ENCODE results near the gene TAPT1. TPM values are rescaled to one million over a fixed set of nuclear protein-coding genes. Genes with fewer than 3 reads are reported as not detected.
A peak's percentile ranks its signal among the peaks of the same experiment; 100 is the strongest.
"Not testable (repeated sequence)": the region's sequence is repeated elsewhere in the genome, so short reads cannot be mapped to it uniquely, and the experiment has no call there.

Gene TAPT1
- total RNA-seq, 1 experiment from 2014 or later, result 48.6 TPM

DNA sequence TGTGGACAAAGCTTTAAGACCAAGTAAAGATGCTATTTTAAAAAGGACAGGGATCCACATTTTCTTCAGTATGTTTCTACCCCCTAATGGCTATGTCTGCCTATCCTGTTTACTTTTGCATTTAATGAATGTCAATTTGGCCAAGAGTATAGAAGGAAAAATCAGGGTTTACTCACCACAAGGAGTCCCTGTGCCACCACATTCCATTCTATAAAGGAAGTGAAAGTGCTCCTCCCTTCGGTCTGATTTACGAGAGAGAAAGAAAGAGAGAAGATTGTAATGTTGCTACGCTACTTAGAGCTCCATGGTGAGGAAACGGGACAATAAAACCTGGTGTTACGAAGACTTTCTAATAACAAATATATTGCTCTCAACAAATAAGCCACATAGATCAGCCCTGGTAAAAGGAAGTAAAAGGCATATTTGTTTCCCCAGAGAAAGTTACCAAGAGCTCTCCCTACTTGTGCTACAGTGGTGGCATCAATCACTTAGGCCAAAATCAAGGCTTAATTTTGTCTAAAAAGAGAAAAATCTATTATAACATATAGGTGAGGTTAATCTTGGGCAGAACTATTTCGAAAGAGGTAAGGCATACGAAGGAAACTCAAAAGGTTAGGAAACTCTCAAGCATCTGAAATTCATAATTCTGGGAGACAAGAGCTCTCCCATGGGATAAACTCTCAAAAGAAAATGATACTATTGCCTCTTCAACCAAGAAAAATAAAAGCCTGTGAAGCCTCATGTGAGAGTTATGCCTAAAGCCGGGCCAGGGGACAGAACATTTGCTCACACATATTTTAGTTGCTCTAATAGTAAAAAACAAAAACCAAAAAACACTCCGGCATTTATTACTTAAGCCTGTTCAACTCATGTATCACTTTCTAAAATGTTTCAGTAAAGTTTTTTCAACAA is 29.5 kb downstream of the TAPT1 start:
- POLR2A ChIA-PET (ENCODE audit: low non-redundant PET), result no interaction called here
- intact Hi-C loops (cut with micrococcal nuclease; ENCODE audit: unreplicated experiment), result loop anchor here (5.0 to 10.0 kb wide), 3 partner anchors 66 to 392 kb away; partner anchors contain the start of gene PROM1
- Histone ChIP-seq H3K36me3 (ENCODE audit: insufficient read depth, low read length, poor library complexity, severe bottlenecking) (no peaks in the 10 kb centered on the region), H3K4me3 (ENCODE audit: low read depth, low read length, poor library complexity, severe bottlenecking) (peak overlapping the region; percentile 24), H3K27me3 (replicated peaks; ENCODE audit: insufficient read depth, low read depth, low read length, poor library complexity) (no peaks in the 10 kb centered on the region), H3K9me3 (ENCODE audit: low read depth, low read length, poor library complexity, severe bottlenecking) (no peaks in the 10 kb centered on the region), H3K27ac (ENCODE audit: low read depth, low read length, poor library complexity, severe bottlenecking) (peak overlapping the region; percentile 47), H3K4me1 (ENCODE audit: insufficient read depth, low read length, poor library complexity, severe bottlenecking) (peaks cover 60% of the 10 kb centered on the region)
- CTCF ChIA-PET, result interaction anchor here (0.6 to 1.3 kb wide), 7 partner anchors 9 to 391 kb away, joined by 3 to 9 read pairs (median 3); no protein-coding TSS in a partner anchor
- BruUV-seq (replicated peaks), result no TSS peak
- TF ChIP-seq, protein P1, sequence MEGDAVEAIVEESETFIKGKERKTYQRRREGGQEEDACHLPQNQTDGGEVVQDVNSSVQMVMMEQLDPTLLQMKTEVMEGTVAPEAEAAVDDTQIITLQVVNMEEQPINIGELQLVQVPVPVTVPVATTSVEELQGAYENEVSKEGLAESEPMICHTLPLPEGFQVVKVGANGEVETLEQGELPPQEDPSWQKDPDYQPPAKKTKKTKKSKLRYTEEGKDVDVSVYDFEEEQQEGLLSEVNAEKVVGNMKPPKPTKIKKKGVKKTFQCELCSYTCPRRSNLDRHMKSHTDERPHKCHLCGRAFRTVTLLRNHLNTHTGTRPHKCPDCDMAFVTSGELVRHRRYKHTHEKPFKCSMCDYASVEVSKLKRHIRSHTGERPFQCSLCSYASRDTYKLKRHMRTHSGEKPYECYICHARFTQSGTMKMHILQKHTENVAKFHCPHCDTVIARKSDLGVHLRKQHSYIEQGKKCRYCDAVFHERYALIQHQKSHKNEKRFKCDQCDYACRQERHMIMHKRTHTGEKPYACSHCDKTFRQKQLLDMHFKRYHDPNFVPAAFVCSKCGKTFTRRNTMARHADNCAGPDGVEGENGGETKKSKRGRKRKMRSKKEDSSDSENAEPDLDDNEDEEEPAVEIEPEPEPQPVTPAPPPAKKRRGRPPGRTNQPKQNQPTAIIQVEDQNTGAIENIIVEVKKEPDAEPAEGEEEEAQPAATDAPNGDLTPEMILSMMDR (conservative IDR thresholded peaks at IDR 0.05; ENCODE audit: low read depth, low read length), result peak; percentile 66
- TF ChIP-seq EZH2 (IDR thresholded peaks at IDR 0.05; ENCODE audit: borderline replicate concordance, low read depth, low read length, poor library complexity, severe bottlenecking), result no peak
- DNase-seq (ENCODE audit: low spot score), result peak; percentile 92

DNA sequence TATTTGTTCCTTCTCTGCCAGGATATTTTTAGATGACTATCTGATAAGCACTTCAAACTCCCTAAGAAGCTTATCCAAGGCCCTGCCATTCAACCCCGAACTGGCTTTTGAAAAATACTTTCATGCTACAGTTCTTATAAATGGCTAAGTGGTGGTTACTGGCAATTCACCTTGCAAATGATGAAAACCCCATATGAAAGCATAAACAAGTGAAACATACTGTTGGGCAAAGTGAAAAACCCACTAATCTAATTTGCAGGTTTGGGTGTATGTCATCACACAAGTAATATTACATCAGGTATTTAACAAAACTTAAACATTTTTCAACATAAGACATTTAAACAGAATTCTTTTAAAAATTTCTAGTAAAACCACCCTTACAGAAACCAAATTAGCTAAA is 31.1 kb downstream of the TAPT1 start:
- Histone ChIP-seq H3K4me1 (ENCODE audit: insufficient read depth, low read length, poor library complexity, severe bottlenecking) (peaks cover 60% of the 10 kb centered on the region), H3K9me3 (ENCODE audit: low read depth, low read length, poor library complexity, severe bottlenecking) (no peaks in the 10 kb centered on the region), H3K27me3 (replicated peaks; ENCODE audit: insufficient read depth, low read depth, low read length, poor library complexity) (no peaks in the 10 kb centered on the region), H3K27ac (ENCODE audit: low read depth, low read length, poor library complexity, severe bottlenecking) (no peak overlapping the region), H3K36me3 (ENCODE audit: insufficient read depth, low read length, poor library complexity, severe bottlenecking) (peaks cover 9% of the 10 kb centered on the region), H3K4me3 (ENCODE audit: low read depth, low read length, poor library complexity, severe bottlenecking) (no peak overlapping the region)
- POLR2A ChIA-PET (ENCODE audit: low non-redundant PET), result interaction anchor here (0.6 kb wide), 1 partner anchor 617 kb away, joined by 3 read pairs; no protein-coding TSS in a partner anchor
- DNase-seq (ENCODE audit: low spot score), result no peak
- intact Hi-C loops (cut with micrococcal nuclease; ENCODE audit: unreplicated experiment), result loop anchor here (5.0 to 10.0 kb wide), 3 partner anchors 67 to 390 kb away; partner anchors contain the start of gene PROM1
- BruUV-seq (replicated peaks), result no TSS peak
- CTCF ChIA-PET, result no interaction called here
- TF ChIP-seq EZH2 (IDR thresholded peaks at IDR 0.05; ENCODE audit: borderline replicate concordance, low read depth, low read length, poor library complexity, severe bottlenecking), result no peak
- TF ChIP-seq, protein P1 (conservative IDR thresholded peaks at IDR 0.05; ENCODE audit: low read depth, low read length), result no peak

DNA sequence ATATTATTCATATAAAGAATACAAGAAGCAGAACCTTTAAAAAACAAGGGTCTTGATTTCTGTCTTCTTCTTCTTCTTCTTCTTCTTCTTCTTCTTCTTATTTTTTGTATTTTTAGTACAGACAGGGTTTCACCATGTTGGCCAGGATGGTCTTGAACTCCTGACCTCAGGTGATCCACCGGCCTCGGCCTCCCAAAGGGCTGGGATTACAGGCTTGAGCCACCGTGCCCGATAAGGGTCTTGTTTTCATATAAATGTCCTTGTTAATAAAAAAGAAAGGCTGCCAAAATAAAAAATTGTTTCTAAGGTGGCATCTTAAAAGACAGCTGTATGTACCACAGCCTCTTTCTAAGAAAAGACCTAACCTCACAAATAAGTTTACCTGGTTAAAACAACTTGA is 31.5 kb downstream of the TAPT1 start:
- DNase-seq (ENCODE audit: low spot score); CTCF ChIA-PET; H3K27ac ChIP-seq (ENCODE audit: low read depth, low read length, poor library complexity, severe bottlenecking); H3K9me3 ChIP-seq (ENCODE audit: low read depth, low read length, poor library complexity, severe bottlenecking); BruUV-seq (replicated peaks); H3K4me3 ChIP-seq (ENCODE audit: low read depth, low read length, poor library complexity, severe bottlenecking); H3K27me3 ChIP-seq (replicated peaks; ENCODE audit: insufficient read depth, low read depth, low read length, poor library complexity): not testable (repeated sequence)
- intact Hi-C loops (cut with micrococcal nuclease; ENCODE audit: unreplicated experiment), result loop anchor here (5.0 to 10.0 kb wide), 3 partner anchors 68 to 390 kb away; partner anchors contain the start of gene PROM1
- Histone ChIP-seq H3K4me1 (ENCODE audit: insufficient read depth, low read length, poor library complexity, severe bottlenecking) (peaks cover 60% of the 10 kb centered on the region), H3K36me3 (ENCODE audit: insufficient read depth, low read length, poor library complexity, severe bottlenecking) (peaks cover 10% of the 10 kb centered on the region)
- POLR2A ChIA-PET (ENCODE audit: low non-redundant PET), result interaction anchor here (0.6 kb wide), 1 partner anchor 617 kb away, joined by 3 read pairs; no protein-coding TSS in a partner anchor

Data from A673 (cell line).